Measurements from ENCODE around the gene FGD6.

Gene FGD6

GRCh38 chr12:95205685-95206084 is 11.6 kb downstream of the FGD6 start:
- DNase-seq (ENCODE audit: low read depth): peak; percentile 89
- no peak for TF ChIP-seq CTCF (IDR thresholded peaks at IDR 0.05; ENCODE audit: low read length, missing control alignments)
- H3K4me3 ChIP-seq (replicated peaks; ENCODE audit: low read depth, low read length): no peak overlapping the region

GRCh38 chr12:95205016-95205624 is 12.1 kb downstream of the FGD6 start:
- DNase-seq (ENCODE audit: low read depth): no peak
- no peak overlapping the region for H3K4me3 ChIP-seq (replicated peaks; ENCODE audit: low read depth, low read length)
- TF ChIP-seq CTCF (IDR thresholded peaks at IDR 0.05; ENCODE audit: low read length, missing control alignments): no peak

- no peak for TF ChIP-seq CTCF (IDR thresholded peaks at IDR 0.05; ENCODE audit: low read length, missing control alignments)
- H3K4me3 ChIP-seq (replicated peaks; ENCODE audit: low read depth, low read length): peak overlapping the region; percentile 37
- DNase-seq (ENCODE audit: low read depth): peak; percentile 94
Measured at GRCh38 chr12:95204141-95204866, 13.0 kb downstream of the FGD6 start.

DNA sequence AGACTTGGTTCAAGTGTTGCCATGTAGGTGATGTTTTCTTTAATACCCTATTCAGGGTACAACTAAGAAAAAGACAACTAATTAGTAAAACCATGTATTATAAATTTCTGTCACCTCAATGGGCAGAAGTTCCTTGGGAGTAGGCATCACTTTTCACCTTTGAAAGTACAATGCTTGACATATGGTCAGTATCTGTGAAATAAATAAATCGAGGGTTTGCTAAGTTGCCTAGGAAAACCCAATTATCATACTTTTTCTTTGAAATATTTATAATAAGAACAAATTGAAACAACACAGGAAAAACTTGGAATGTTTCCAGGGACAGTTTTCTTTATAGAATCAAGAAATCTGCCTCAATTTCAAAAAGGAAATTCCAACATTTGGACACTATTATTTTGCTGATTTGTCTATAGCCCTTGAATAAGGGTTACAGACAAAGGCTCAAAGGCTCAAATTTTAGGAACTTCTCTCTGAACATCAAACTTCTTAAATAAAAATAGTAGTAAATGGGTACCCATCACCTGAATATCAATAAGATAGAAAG is 13.7 kb downstream of the FGD6 start:
- DNase-seq (ENCODE audit: low read depth): no peak
- TF ChIP-seq CTCF (IDR thresholded peaks at IDR 0.05; ENCODE audit: low read length, missing control alignments): no peak
- no peak overlapping the region for H3K4me3 ChIP-seq (replicated peaks; ENCODE audit: low read depth, low read length)

- TF ChIP-seq CTCF (IDR thresholded peaks at IDR 0.05; ENCODE audit: low read length, missing control alignments): no peak
- DNase-seq (ENCODE audit: low read depth): peak; percentile 58
- H3K4me3 ChIP-seq (replicated peaks; ENCODE audit: low read depth, low read length): no peak overlapping the region
Measured at GRCh38 chr12:95202691-95203486, 14.4 kb downstream of the FGD6 start.

DNA sequence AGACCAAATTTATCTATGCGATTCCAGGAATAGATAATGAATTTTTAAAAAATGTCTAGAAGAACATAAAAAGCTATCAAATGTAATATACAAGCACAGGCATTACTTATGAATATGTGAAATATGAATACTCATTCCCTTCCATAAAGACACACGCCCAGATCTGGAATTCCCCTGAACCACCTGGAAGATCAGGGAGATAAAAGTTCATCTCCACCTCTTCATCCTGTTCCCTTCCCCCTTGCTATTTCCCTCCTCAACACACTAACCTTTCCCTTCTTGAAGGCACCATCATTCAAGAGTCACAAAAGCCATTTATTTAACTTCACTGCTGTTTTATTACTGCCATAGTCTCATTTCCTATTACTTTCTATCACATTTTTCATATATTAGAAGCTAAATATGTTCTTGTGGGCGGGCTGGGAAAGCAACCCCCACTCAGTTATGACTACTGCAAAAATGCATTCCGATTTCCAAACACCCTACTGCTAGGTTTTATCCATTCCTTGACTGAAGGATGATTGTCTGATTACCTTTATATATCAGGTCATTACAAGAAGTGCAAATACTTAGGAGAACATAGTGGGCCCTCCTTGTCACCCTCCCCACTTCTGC is 16.1 kb downstream of the FGD6 start:
- no peak for TF ChIP-seq CTCF (IDR thresholded peaks at IDR 0.05; ENCODE audit: low read length, missing control alignments)
- peak; percentile 73 for DNase-seq (ENCODE audit: low read depth)
- no peak overlapping the region for H3K4me3 ChIP-seq (replicated peaks; ENCODE audit: low read depth, low read length)
